Measurements from ENCODE around the gene MPPED2.

MPPED2 gene

DNA sequence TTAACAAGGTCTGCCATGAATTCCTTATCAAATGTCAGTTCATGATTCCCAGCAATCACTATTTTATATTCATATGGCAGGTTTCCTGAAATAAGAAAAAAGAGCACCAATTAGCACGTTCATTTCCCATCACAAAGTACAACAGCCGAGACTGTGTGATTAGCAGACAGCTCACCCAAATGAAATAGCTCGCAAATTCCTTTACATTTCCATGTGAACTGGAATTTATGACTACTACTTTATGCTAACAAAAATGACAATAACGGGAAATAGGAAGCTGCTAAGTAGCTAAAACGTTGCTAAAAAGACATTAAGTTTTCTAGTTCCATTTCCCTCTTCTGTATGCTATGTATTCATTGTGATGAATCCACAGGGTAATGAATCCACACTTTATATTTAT, 90.7 kb downstream of the MPPED2 start:
- FAIRE-seq (no peak), DNase-seq (ENCODE audit: insufficient read length, low spot score) (no peak)
- TF ChIP-seq, protein P1, sequence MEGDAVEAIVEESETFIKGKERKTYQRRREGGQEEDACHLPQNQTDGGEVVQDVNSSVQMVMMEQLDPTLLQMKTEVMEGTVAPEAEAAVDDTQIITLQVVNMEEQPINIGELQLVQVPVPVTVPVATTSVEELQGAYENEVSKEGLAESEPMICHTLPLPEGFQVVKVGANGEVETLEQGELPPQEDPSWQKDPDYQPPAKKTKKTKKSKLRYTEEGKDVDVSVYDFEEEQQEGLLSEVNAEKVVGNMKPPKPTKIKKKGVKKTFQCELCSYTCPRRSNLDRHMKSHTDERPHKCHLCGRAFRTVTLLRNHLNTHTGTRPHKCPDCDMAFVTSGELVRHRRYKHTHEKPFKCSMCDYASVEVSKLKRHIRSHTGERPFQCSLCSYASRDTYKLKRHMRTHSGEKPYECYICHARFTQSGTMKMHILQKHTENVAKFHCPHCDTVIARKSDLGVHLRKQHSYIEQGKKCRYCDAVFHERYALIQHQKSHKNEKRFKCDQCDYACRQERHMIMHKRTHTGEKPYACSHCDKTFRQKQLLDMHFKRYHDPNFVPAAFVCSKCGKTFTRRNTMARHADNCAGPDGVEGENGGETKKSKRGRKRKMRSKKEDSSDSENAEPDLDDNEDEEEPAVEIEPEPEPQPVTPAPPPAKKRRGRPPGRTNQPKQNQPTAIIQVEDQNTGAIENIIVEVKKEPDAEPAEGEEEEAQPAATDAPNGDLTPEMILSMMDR (IDR thresholded peaks at IDR 0.05; ENCODE audit: insufficient read depth, missing control alignments), result no peak

DNA sequence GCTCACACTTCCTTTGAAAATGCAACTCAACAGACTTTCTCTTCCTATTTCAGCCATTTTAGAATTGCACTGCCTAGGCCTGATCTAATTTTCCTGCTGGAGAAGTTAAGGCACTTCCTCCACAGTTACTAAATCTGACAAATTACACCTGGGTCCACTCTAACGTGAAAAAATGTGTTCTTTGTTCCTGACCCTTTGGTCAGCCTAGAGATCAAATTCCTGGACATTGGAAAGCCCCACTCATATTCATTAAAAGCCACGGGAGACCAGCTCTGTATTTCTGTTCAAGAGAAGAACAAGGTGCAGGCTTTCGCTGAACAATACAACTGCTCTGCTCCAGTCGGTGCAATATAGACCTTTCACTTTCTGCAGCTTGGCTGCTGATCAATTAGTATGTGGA, 96.6 kb downstream of the MPPED2 start:
- no peak for FAIRE-seq
- TF ChIP-seq, protein P1 (IDR thresholded peaks at IDR 0.05; ENCODE audit: insufficient read depth, missing control alignments), result no peak

DNA sequence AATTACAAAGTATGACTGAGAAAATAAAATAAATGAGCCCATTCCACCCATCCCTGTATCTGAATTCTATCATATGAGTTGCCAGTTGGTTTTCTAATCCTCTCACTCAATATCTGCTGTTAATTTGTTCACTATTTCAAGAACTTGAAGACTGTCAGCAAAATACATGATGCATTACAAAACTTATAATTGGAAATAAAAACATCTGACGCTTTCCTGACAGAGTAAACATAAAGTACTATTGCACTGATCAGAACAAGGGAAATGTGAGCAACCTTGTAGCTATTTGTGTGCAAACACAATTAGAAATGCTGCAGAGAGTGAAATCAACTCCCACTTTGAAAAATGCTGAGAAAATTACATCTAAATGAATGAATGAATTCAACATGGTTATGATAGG, 97.1 kb downstream of the MPPED2 start:
- FAIRE-seq (no peak), DNase-seq (ENCODE audit: insufficient read length, low spot score) (no peak)
- TF ChIP-seq, protein P1 (IDR thresholded peaks at IDR 0.05; ENCODE audit: insufficient read depth, missing control alignments), result no peak

More for the DNA sequence above, 96.6 kb downstream of the MPPED2 start:
- no peak for DNase-seq (ENCODE audit: insufficient read length, low spot score)

DNA sequence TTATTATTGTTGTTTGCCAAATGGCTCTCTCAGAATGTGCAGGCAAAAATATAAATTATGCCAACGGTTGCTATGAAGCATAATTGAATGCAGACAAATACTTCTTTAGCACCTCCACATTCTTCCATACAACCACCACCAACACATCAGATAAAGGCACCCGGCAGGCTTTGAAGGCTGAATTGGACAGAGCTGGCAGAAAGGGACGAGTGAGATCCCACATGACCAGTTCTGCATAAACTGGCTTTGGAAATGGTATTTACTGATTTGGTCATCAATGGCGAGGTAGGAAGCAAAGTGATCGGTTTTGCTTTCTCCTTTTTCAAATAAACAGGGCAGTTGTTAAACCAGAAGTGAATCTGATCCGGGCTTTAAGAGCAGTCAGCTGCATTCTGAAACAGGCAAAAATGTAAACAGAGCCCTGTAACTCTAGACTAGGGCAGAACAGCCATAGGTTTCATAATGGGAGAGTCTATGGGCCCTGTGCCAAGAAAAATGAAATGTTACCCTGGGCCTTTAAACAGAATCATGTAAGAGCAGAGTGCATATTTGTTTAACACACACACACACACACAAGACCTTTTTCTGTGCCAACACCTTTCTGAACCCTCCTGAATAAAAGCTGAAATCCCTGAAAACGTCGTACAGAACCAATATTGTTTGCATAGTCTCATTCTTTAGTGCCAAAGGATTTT, 97.7 kb downstream of the MPPED2 start:
- DNase-seq (ENCODE audit: insufficient read length, low spot score), result no peak
- FAIRE-seq, result no peak
- TF ChIP-seq, protein P1 (IDR thresholded peaks at IDR 0.05; ENCODE audit: insufficient read depth, missing control alignments), result no peak

DNA sequence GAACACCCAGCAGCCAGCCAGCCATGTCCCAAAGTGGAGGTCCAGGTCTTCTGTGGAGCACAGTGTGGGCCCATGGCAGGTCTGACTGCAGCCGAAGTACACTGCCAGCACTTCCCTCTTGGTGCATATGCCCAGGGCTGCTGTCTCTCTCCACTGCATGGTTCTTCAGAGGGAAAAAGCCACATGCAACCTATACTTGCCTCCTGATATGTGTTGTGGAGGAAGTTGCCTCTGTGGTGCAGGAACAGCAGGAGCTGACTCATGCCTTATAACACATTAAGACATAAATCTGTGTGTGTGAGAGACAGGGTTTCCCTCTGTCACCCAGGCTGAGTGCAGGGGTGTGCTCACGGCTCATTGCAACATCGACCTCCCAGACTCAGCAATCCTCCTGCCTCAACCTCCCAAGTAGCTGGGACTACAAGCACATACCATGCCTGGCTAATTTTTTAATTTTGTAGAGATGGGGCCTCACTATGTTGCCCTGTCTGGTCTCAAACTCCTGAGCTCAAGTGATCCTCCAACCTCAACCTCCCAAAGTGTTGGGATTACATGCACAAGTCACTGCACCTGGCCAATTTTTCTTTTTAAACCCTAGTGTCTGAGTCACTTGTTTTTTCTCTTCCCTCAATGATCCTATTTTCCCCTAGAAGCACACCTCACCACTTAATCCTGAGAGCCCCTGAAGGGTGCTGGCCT, 98.8 kb downstream of the MPPED2 start:
- no peak for DNase-seq (ENCODE audit: insufficient read length, low spot score)
- TF ChIP-seq, protein P1 (IDR thresholded peaks at IDR 0.05; ENCODE audit: insufficient read depth, missing control alignments), result no peak
- no peak for FAIRE-seq

DNA sequence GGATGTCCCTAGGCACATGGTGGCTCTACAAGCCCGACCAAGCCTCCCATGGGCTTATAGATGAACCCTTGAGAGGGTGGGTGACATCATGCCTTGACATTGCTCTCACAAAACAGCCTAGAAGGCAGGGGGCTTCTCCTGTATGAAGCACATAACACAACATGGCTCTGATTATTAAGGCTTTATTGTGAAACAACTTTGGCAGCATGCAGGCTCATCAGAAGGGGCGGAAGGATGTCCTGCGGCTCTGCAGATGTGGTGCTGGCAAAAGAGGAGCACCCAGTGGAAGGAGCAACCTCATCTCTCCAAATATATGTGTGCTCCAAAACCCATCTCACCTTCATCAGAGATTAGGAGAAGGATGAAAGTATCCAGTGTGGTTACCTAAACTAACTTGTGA, 100.4 kb downstream of the MPPED2 start:
- no peak for FAIRE-seq
- TF ChIP-seq, protein P1 (IDR thresholded peaks at IDR 0.05; ENCODE audit: insufficient read depth, missing control alignments), result no peak

DNA sequence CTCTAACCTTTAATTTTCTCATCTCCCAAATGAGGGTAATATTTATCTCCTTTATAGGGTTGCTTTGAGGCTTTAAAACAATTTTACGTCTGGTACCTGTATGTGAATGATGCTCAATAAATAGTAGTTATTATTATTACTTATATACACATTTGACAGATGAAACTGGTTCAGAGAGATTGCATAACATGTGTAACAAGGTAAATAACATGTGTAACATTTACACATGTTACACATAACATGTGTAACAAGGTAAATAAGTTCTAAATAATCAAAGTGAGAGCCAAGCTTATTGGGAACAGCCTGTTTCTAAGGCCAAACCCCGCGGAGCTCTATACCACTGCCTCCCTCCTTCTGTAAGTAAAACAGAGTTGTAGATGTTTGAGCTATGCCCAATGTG, 100.9 kb downstream of the MPPED2 start:
- TF ChIP-seq, protein P1 (IDR thresholded peaks at IDR 0.05; ENCODE audit: insufficient read depth, missing control alignments), result no peak
- no peak for FAIRE-seq
- no peak for DNase-seq (ENCODE audit: insufficient read length, low spot score)

More for the DNA sequence above, 100.4 kb downstream of the MPPED2 start:
- no peak for DNase-seq (ENCODE audit: insufficient read length, low spot score)
